Neural progenitor cell (in vitro differentiated cells): Measurements from ENCODE around the gene PTPN14. TPM values are rescaled to one million over a fixed set of nuclear protein-coding genes. Genes with fewer than 3 reads are reported as not detected.

Experiments used
- DNase-seq: peaks from one replicate; pipeline ENCODE4 v3.0.0-alpha.2; 2016; ENCODE audit warnings: low spot score
- H2AFZ ChIP-seq: fragments of 200-600 bp; sonication (generic); replicated peaks from 2 replicates; pipeline ENCODE4 v1.6.1; 2016; ENCODE audit warnings: antibody characterized with exemption
- H3F3A ChIP-seq: fragments of 200-600 bp; sonication (generic); 2 replicates; pipeline ENCODE4 v1.6.1; 2016; ENCODE audit warnings: antibody characterized with exemption, low read depth
- H3K27ac ChIP-seq: fragments of 200-600 bp; sonication (generic); 2 replicates; pipeline ENCODE4 v1.5.1; 2016; ENCODE audit warnings: mild to moderate bottlenecking
- H3K27me3 ChIP-seq: fragments of 200-600 bp; sonication (generic); 2 replicates; pipeline ENCODE4 v1.6.1; 2016; ENCODE audit warnings: mild to moderate bottlenecking, moderate library complexity
- H3K36me3 ChIP-seq: fragments of 200-600 bp; sonication (generic); 2 replicates; pipeline ENCODE4 v1.5.1; 2016
- H3K4me1 ChIP-seq: fragments of 200-600 bp; sonication (generic); 2 replicates; pipeline ENCODE4 v1.6.1; 2016; ENCODE audit warnings: mixed run types
- H3K4me2 ChIP-seq: fragments of 200-600 bp; sonication (generic); 2 replicates; pipeline ENCODE4 v1.6.1; 2016
- H3K4me3 ChIP-seq: fragments of 200-600 bp; sonication (generic); 2 replicates; pipeline ENCODE4 v1.5.1; 2016
- H3K79me2 ChIP-seq: fragments of 200-600 bp; sonication (generic); 2 replicates; pipeline ENCODE4 v1.6.1; 2016; ENCODE audit warnings: low read depth
- H3K9ac ChIP-seq: fragments of 200-600 bp; sonication (generic); 2 replicates; pipeline ENCODE4 v1.6.1; 2016
- H3K9me3 ChIP-seq: fragments of 200-600 bp; sonication (generic); 2 replicates; pipeline ENCODE4 v1.5.1; 2016; ENCODE audit warnings: low read depth
- H4K20me1 ChIP-seq: fragments of 200-600 bp; sonication (generic); 2 replicates; pipeline ENCODE4 v1.6.1; 2016; ENCODE audit warnings: low read depth
- H3K27ac Mint-ChIP-seq: 3 replicates; pipeline ENCODE4 v1.8.0; 2021; ENCODE audit warnings: mixed read lengths
- H3K27me3 Mint-ChIP-seq: 2 replicates; pipeline ENCODE4 v1.8.0; 2022; ENCODE audit warnings: low read depth, mild to moderate bottlenecking, inconsistent platforms, moderate library complexity, mixed read lengths; ENCODE audit not compliant: insufficient read depth
- H3K36me3 Mint-ChIP-seq: 3 replicates; pipeline ENCODE4 v1.8.0; 2021; ENCODE audit warnings: mixed read lengths
- H3K4me1 Mint-ChIP-seq: 3 replicates; pipeline ENCODE4 v1.8.0; 2021; ENCODE audit warnings: mixed read lengths
- H3K4me3 Mint-ChIP-seq: 3 replicates; pipeline ENCODE4 v1.8.0; 2021; ENCODE audit warnings: mild to moderate bottlenecking, moderate library complexity, mixed read lengths
- H3K9me3 Mint-ChIP-seq: 3 replicates; pipeline ENCODE4 v1.8.0; 2020; ENCODE audit warnings: mixed read lengths
- EZH2 ChIP-seq: fragments of 200-600 bp; sonication (generic); IDR thresholded peaks from 2 replicates; pipeline ENCODE4 v1.6.1; 2017; ENCODE audit warnings: antibody characterized with exemption, mild to moderate bottlenecking, moderate library complexity
- EZH2phosphoT487 ChIP-seq: fragments of 200-600 bp; sonication (generic); IDR thresholded peaks from 2 replicates; pipeline ENCODE4 v1.6.1; 2017; ENCODE audit warnings: antibody characterized with exemption
- total RNA-seq: library from RNA; depleted of rRNA; stranded (reverse); fragments of >200 nt; gene quantifications from 2 replicates; pipeline ENCODE4 v1.2.3, GENCODE V29; 2015; ENCODE audit warnings: low replicate concordance
- TF ChIP-seq, protein P1 (sequence below): fragments of 200-600 bp; sonication (generic); IDR thresholded peaks from 2 replicates; pipeline ENCODE4 v1.5.1; 2017; ENCODE audit warnings: antibody characterized with exemption, mild to moderate bottlenecking

PTPN14 gene
- total RNA-seq, 1 donor from 2014 or later: 28.3 TPM

- H3K9ac ChIP-seq: no peak overlapping the region
- no peaks in the 10 kb centered on the region for H3K9me3 ChIP-seq
- no peaks in the 10 kb centered on the region for H3K36me3 ChIP-seq
- Mint-ChIP-seq H3K9me3 (no peaks in the 10 kb centered on the region), H3K27me3 (peaks cover 2% of the 10 kb centered on the region), H3K36me3 (peaks cover 8% of the 10 kb centered on the region), H3K4me3 (no peak overlapping the region), H3K4me1 (peaks cover 23% of the 10 kb centered on the region), H3K27ac (no peak overlapping the region)
- peaks cover 94% of the 10 kb centered on the region for H3K79me2 ChIP-seq
- TF ChIP-seq, protein P1, sequence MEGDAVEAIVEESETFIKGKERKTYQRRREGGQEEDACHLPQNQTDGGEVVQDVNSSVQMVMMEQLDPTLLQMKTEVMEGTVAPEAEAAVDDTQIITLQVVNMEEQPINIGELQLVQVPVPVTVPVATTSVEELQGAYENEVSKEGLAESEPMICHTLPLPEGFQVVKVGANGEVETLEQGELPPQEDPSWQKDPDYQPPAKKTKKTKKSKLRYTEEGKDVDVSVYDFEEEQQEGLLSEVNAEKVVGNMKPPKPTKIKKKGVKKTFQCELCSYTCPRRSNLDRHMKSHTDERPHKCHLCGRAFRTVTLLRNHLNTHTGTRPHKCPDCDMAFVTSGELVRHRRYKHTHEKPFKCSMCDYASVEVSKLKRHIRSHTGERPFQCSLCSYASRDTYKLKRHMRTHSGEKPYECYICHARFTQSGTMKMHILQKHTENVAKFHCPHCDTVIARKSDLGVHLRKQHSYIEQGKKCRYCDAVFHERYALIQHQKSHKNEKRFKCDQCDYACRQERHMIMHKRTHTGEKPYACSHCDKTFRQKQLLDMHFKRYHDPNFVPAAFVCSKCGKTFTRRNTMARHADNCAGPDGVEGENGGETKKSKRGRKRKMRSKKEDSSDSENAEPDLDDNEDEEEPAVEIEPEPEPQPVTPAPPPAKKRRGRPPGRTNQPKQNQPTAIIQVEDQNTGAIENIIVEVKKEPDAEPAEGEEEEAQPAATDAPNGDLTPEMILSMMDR: no peak
- TF ChIP-seq EZH2phosphoT487 (no peak), EZH2 (no peak)
- H3K27ac ChIP-seq: no peak overlapping the region
- H3K4me2 ChIP-seq: no peak overlapping the region
- no peak overlapping the region for H3K4me3 ChIP-seq
- no peak for DNase-seq
- H4K20me1 ChIP-seq: peaks cover 4% of the 10 kb centered on the region
- no peaks in the 10 kb centered on the region for H3K27me3 ChIP-seq
- H3F3A ChIP-seq: peaks cover 12% of the 10 kb centered on the region
- H2AFZ ChIP-seq: no peak overlapping the region
- H3K4me1 ChIP-seq: peaks cover 30% of the 10 kb centered on the region
These were observed 47.1 kb downstream of the PTPN14 start for GRCh38 chr1:214504330-214504729.

- Histone ChIP-seq H3K36me3 (no peaks in the 10 kb centered on the region), H3K4me1 (peaks cover 30% of the 10 kb centered on the region), H3K4me3 (no peak overlapping the region), H3K79me2 (peaks cover 95% of the 10 kb centered on the region), H3K27ac (no peak overlapping the region), H3F3A (peaks cover 12% of the 10 kb centered on the region), H3K27me3 (no peaks in the 10 kb centered on the region), H3K9ac (no peak overlapping the region), H4K20me1 (peaks cover 4% of the 10 kb centered on the region), H3K4me2 (no peak overlapping the region), H3K9me3 (no peaks in the 10 kb centered on the region), H2AFZ (no peak overlapping the region)
- H3K27me3 Mint-ChIP-seq: peaks cover 4% of the 10 kb centered on the region
- H3K4me3 Mint-ChIP-seq: no peak overlapping the region
- H3K9me3 Mint-ChIP-seq: no peaks in the 10 kb centered on the region
- H3K36me3 Mint-ChIP-seq: peaks cover 8% of the 10 kb centered on the region
- no peak for DNase-seq
- H3K27ac Mint-ChIP-seq: no peak overlapping the region
- peaks cover 23% of the 10 kb centered on the region for H3K4me1 Mint-ChIP-seq
- TF ChIP-seq EZH2 (no peak), EZH2phosphoT487 (no peak)
- TF ChIP-seq, protein P1: no peak
These were observed 47.8 kb downstream of the PTPN14 start for GRCh38 chr1:214503553-214503952.

DNA sequence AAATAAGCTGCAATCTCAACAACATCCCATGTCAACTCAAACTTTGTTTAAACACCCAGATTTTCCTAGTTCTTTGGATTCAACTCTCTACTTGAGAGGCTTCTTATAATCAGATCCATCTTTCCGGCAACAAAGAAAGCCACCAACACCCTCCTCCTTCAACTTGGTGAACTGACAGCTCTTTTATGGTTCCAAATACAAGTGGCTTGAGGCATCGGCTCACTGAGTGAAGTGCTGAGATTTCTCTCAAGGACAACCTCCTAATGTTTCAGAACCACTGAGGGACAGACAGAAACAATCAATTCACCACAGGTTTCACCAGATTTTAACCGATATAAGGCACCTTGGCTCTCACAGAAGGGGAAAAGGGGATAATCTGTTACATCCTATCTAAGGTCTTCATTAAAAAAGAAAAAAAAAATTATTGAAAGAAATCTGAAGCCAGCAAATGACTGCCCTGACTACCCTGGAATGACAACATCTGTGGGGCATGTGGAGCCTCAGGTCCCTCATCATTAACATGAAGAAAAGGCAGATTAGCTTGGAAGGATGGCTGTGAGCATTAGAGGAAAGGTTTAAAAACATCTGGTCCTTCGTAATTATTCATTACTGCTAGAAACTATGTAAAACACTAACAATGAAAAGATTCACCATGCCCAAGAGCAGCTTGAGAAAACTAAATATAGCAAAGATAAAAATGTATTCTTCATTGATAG lies 50.9 kb downstream of the PTPN14 start:
- Histone ChIP-seq H3K27me3 (no peaks in the 10 kb centered on the region), H3K9me3 (no peaks in the 10 kb centered on the region), H3K4me2 (peak overlapping the region; percentile 11), H3F3A (peaks cover 8% of the 10 kb centered on the region), H3K9ac (no peak overlapping the region), H3K27ac (peak overlapping the region; percentile 49), H3K36me3 (no peaks in the 10 kb centered on the region), H4K20me1 (peaks cover 4% of the 10 kb centered on the region), H3K4me1 (peaks cover 15% of the 10 kb centered on the region), H3K4me3 (no peak overlapping the region), H3K79me2 (peaks cover 97% of the 10 kb centered on the region), H2AFZ (no peak overlapping the region)
- Mint-ChIP-seq H3K27ac (no peak overlapping the region), H3K36me3 (peaks cover 7% of the 10 kb centered on the region), H3K4me1 (peaks cover 13% of the 10 kb centered on the region), H3K9me3 (peaks cover 2% of the 10 kb centered on the region), H3K27me3 (peaks cover 4% of the 10 kb centered on the region), H3K4me3 (no peak overlapping the region)
- TF ChIP-seq, protein P1: no peak
- TF ChIP-seq EZH2: no peak
- no peak for TF ChIP-seq EZH2phosphoT487
- peak; percentile 17 for DNase-seq
